Kidney epithelial cell (primary cell): ENCODE results near the gene THADA. TPM values are rescaled to one million over a fixed set of nuclear protein-coding genes. Genes with fewer than 3 reads are reported as not detected.

Source experiments
- DNase-seq: peaks from one replicate; pipeline ENCODE4 v3.0.0-alpha.2; 2010; ENCODE audit warnings: low read depth
- H3K27me3 ChIP-seq: 2 replicates; pipeline ENCODE4 v1.6.0; 2011; ENCODE audit warnings: low read length; ENCODE audit not compliant: control insufficient read depth, insufficient read depth
- H3K36me3 ChIP-seq: 2 replicates; pipeline ENCODE4 v1.5.1; 2011; ENCODE audit warnings: low read length; ENCODE audit not compliant: control insufficient read depth, insufficient read depth
- H3K4me3 ChIP-seq: 2 replicates; pipeline ENCODE4 v1.5.1; 2011; ENCODE audit warnings: low read depth, mild to moderate bottlenecking, control low read depth, low read length
- CTCF ChIP-seq: IDR thresholded peaks from 2 replicates; pipeline ENCODE4 v1.5.1; 2011; ENCODE audit warnings: mild to moderate bottlenecking, moderate library complexity, low read length, control low read depth, inconsistent platforms; ENCODE audit not compliant: insufficient read depth, poor library complexity, severe bottlenecking
- total RNA-seq: library from RNA; depleted of rRNA; stranded (reverse); fragments of >200 nt; gene quantifications from 2 replicates; pipeline ENCODE4 v1.2.3, GENCODE V29; 2015

The THADA gene
- total RNA-seq, 1 donor from 2014 or later: 21.5 TPM

- no peak for DNase-seq
- no peaks in the 10 kb centered on the region for H3K36me3 ChIP-seq
- no peak overlapping the region for H3K4me3 ChIP-seq
- TF ChIP-seq CTCF: no peak
- H3K27me3 ChIP-seq: no peaks in the 10 kb centered on the region
Observed at GRCh38 chr2:43347746-43348145, 248.1 kb downstream of the THADA start.

GRCh38 chr2:43346602-43347567 lies 249.0 kb downstream of the THADA start:
- H3K36me3 ChIP-seq: no peaks in the 10 kb centered on the region
- TF ChIP-seq CTCF: no peak
- H3K27me3 ChIP-seq: no peaks in the 10 kb centered on the region
- H3K4me3 ChIP-seq: no peak overlapping the region
- no peak for DNase-seq

GRCh38 chr2:43345872-43346271 lies 250.0 kb downstream of the THADA start:
- Histone ChIP-seq H3K36me3 (no peaks in the 10 kb centered on the region), H3K4me3 (no peak overlapping the region), H3K27me3 (no peaks in the 10 kb centered on the region)
- no peak for DNase-seq
- no peak for TF ChIP-seq CTCF

GRCh38 chr2:43345391-43345813 lies 250.4 kb downstream of the THADA start:
- H3K4me3 ChIP-seq: no peak overlapping the region
- DNase-seq: no peak
- H3K36me3 ChIP-seq: no peaks in the 10 kb centered on the region
- H3K27me3 ChIP-seq: no peaks in the 10 kb centered on the region
- no peak for TF ChIP-seq CTCF

- H3K36me3 ChIP-seq: no peaks in the 10 kb centered on the region
- no peaks in the 10 kb centered on the region for H3K27me3 ChIP-seq
- H3K4me3 ChIP-seq: no peak overlapping the region
- DNase-seq: no peak
- TF ChIP-seq CTCF: no peak
Observed at GRCh38 chr2:43344868-43345373, 250.9 kb downstream of the THADA start.
